ENCODE measurements around the gene KCNT1.
"Not testable (repeated sequence)": the region's sequence is repeated elsewhere in the genome, so short reads cannot be mapped to it uniquely, and the experiment has no call there.

Gene KCNT1

DNA sequence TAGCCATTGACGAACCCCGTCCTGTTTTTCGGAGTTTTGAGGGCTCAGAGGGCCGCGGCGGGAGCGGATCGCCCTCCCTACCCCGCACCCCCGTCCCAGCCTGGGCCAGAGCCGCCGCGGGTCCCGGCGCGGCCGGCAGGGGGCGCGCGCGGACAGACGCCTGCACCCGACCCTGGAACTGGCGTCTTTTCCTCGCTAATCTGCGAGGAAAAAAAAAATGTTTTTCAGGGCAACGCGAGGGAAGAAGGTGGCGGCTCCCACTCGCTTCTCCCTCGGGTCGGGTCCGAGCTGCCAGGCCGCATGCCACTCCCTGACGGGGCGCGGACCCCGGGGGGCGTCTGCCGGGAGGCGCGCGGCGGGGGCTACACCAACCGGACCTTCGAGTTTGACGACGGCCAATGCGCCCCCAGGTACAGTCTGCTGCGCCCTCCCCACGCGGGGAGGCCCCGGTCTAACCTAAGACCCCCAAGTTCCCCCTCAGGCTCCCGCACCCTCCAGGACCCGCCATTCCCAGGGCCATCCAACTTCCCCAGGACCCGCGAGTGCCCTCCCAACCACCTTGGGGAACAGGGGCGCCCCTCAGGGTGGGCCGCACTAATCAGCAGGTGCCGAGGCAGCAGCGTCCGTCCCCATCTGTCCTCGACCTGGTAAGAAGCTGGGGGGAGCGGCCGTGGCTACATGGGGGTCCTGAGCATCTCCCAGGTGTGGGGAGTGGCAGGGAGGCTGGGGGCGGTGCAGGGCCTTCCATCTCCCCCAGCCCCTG lies at the start of gene KCNT1:
KCNT1 (plus strand) TSS at position 227 of the 763 bp plus-strand sequence; CDS start at position 301, 74 bp downstream.
- DNase-seq (ENCODE audit: low read depth in 2 of 2) = peak; percentile 20 to 45

DNA sequence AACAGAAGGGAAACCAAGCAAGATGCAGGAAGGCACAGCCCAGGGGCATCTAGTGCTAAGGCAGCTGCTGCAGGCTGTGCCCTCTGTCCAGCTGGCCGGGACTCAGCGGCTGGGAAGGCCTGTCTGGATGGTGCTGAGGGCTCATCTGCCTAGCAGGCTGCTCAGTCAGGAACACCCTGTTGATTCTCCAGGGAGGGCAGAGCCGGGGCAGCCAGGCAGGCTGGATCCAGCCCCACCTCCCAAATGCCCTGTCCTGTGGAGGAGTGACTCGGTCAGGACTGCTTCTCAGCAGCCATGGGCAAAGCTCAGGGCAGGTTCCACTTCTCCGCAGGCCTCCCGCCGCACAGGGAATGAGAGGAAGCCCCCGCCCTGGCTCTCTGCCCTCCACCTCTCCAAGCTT lies 46.7 kb upstream of the KCNT1 start:
- DNase-seq (ENCODE audit: low read depth in 2 of 2) = no peak

DNA sequence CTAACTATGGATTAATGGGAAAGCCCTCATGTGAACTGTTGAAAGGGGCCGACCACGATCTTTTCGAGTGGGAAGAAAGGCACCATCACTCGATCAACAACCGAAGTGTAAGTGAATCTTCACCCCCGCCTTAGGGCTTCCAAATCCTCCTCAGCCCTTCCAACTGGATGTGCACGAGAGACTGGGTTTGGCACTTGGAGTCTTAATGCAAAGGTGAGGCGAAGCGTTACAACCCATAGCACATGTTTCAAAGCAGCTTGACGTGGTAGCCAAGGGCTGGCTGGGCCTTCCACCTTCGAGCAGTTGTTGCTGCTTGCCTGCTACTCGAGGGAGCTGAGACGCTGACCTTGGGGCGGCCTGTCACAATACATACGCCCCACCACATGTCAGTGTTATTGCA lies 44.6 kb upstream of the KCNT1 start:
- DNase-seq (ENCODE audit: low read depth in 2 of 2) = no peak

DNA sequence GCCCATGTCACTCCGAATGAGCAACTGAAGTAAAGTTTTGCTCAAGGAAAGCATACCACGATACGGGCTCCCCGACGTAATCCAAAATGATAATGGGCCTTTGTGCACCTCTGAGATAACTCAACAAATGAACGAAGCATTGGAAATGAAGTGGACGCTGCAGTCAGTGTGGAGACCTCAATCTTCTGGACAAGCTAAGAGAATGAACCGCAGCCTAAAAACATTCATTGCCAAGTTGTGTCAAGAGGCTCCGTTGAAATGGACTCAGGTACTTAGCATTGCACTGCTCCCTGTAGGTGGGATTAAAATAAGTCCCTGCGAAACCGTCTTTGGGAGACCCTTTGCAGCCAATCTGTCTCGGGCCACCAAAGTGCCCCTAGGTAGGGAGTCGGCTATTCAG lies 42.7 kb upstream of the KCNT1 start:
- no peak for DNase-seq (ENCODE audit: low read depth in 2 of 2)

DNA sequence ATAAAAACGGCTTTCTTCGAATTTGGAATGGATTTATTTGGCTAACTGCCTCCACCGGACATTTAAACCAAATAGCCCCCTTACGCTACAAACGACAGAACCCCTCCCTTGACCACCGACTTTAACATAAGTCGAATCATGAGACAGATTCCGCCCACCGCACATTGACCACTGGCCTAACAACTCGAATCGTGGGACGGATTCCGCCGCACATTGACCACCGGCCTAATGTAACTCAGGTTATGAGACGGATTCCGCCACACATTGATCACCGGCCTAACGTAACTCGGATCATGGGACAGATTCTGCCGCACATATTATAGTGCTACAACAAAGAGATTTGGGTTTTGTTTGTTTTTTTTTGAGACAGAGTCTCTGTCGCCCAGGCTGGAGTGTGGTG lies 41.6 kb upstream of the KCNT1 start:
- no peak for DNase-seq (ENCODE audit: low read depth in 2 of 2)

DNA sequence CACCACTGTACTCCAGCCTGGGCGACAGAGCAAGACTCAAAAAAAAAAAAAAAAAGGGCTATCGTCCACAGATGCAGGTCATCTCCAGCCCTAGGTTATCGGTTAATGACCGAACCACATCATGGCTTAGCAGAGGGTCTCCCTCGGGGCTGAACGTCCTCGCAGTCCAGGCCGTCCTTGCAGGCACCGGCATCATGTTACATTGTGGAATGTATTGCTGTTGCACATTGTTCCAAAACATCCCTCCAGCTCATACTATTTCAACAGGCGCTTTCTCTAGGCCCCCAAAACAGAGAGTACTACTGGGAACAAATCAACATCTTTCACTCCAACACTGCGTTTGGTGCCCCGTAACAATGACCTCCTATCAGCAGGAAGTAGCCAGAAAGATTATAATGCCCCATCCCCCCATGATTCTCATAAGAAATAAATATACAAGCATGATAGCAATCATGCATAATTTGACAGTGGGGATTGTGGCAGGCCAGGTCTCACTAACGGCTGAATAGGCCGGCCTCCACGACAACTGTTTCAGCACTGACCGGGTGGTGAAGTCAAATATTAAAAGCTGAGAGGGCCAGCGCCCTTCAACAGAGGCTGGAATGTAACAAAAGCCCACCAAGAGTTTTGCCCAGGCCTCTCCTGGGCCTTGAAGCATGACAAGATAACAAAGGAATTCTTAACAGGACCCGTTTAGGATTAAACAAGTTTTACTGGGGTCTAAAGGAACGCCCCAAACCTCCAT lies 40.0 kb upstream of the KCNT1 start:
- DNase-seq (ENCODE audit: low read depth in 2 of 2) = no peak

DNA sequence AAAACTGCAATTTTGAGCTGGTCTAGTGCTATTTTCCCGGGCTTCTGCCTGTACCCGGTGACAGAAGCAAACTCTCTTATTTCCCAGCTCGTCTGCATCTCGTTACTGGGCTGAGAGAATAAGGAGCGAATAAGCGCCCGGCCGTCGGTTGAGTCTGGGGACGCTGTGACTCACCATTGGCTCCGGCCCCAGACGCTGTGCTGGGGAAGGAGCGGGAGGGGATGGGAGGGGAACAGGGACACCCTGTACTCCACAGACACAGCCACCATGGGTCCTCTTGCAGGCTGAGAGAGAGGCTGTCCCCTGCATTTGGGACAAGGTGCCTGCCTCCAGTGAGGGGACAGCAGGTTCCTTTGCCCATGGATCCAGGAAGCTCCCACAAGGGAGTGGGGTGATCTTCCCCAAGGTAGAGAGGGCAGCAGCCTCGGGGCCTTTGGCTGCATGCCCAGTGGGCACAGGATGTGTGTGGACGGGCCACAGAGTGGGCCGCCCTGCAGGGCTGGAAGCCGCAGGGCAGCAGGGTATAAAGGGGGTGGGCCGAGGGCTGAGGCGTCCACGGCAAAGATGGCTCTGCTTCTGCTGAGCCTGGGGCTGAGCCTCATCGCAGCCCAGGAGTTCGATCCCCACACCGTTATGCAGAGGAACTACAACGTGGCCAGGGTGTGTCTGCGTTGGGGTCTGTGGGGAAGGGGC lies 39.1 kb upstream of the KCNT1 start, which contains the start of gene LCN9:
LCN9 (plus strand) TSS at position 552 of the 693 bp plus-strand sequence; CDS start at position 565, 13 bp downstream.
- DNase-seq (ENCODE audit: low read depth in 2 of 2) = no peak

DNA sequence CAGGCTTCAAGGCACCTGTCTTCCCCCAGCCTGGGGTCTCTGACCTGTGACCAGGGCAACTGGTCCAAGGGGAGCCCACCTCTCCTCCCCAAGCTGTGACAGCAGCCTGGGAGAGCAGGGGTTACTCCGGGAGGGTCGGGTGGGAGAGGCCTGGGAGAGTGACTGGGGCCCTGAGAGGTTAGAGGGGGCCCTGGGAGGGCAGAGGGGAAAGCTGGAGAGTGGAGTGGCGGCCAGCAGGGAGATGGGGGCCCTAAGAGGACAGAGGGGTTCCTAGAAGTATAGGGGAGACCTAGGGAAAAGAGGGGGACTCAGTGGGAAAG lies 38.6 kb upstream of the KCNT1 start:
- no peak for DNase-seq (ENCODE audit: low read depth in 2 of 2)

DNA sequence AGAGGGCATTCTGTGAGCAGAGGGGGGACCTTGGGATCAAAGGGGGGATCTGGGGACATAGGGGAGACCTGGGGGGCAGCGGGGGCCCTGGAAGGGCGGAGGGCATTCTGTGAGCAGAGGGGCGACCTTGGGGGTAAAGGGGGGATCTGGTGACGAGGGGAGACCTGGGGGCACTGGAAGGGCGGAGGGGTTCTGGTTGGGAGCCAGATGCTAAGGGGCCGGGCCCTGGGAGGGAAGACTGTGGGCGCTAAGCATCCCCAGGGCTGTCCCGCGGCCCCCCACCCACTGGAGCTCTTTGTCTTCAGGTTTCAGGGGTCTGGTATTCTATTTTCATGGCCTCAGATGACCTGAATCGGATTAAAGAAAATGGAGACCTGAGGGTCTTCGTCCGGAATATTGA lies 38.1 kb upstream of the KCNT1 start:
- DNase-seq (ENCODE audit: low read depth in 2 of 2) = no peak

DNA sequence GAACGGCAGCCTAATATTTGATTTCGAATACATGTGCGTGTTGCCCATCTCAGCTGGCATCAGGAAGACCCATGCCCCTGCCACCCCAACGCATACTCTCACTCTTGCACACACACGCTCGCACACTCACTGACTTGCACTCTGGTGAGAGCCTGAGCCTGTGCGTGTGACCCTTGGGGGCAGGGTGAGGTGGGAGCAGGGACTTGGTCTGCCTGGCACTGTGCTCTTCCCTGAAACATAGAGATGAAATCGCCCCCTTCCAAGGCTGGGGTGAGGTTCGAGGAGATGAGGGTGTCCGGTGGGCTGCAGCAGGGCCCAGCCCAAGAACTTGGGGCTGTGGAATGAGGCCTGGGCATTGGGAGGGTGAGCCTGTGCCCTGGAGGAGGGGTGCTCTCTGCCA lies 37.7 kb upstream of the KCNT1 start:
- no peak for DNase-seq (ENCODE audit: low read depth in 2 of 2)

DNA sequence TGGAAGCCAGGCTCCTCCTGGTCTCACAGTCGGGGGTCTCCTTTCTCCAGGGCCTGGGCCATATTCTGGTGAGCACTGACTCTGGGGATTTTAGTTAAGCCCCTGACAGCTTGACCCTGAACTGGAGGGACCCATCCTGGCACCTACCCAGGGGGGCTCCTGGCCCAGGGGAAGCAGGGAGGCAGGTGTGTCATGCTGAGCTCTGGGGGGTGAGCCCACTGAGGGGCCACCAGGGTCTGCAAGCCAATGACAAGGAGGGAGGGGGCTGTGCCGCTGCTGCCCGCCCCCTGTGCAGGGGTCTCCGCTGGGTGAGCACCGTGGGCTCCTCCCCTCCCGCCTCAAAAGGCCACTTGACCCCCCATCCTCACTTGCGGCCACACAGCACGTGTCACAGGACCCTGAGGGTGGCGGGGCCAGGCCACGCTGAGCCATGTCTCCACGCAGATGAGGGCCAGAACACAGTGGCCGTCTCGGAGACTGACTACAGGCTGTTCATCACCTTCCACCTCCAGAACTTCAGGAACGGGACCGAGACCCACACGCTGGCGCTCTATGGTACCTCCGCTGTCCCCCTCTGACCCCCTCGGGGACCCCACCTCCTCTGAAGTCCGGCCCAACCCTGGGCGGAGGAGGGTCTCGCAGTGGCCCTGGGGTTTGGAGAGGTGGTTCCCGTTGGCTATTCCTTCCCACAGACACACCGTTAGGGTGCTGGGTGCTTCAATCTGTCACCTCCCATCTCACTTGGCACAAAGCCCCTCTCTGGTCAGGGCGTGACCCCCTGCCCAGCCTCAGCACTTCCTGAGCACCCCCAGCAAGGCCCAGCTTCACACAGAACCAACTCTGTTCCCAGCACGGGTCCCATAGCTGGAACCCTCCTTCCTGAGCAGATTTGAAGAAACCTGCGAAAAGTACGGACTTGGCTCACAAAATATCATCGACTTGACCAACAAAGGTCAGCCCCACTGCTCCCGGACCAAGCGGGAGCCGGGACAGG lies 36.9 kb upstream of the KCNT1 start:
- DNase-seq (ENCODE audit: low read depth in 2 of 2) = no peak

DNA sequence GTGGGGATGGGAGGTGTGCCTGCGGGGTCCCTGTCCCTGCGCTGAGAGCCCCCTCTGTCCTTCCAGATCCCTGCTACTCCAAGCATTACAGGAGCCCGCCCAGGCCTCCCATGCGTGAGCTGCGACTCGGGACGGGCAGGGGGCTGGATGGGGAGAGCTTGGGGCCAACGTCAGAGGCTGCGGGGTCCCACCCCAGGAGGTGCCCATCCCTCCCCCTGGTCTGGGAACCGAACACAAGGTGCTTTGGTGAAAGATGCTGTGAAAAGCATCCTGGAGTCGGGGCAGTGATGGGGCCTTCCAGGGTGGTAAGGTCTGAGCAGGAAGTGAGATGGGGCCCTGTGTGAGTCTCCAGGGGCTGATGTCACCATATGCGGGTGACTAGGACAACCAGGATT lies 36.2 kb upstream of the KCNT1 start:
- DNase-seq (ENCODE audit: low read depth in 2 of 2) = no peak

DNA sequence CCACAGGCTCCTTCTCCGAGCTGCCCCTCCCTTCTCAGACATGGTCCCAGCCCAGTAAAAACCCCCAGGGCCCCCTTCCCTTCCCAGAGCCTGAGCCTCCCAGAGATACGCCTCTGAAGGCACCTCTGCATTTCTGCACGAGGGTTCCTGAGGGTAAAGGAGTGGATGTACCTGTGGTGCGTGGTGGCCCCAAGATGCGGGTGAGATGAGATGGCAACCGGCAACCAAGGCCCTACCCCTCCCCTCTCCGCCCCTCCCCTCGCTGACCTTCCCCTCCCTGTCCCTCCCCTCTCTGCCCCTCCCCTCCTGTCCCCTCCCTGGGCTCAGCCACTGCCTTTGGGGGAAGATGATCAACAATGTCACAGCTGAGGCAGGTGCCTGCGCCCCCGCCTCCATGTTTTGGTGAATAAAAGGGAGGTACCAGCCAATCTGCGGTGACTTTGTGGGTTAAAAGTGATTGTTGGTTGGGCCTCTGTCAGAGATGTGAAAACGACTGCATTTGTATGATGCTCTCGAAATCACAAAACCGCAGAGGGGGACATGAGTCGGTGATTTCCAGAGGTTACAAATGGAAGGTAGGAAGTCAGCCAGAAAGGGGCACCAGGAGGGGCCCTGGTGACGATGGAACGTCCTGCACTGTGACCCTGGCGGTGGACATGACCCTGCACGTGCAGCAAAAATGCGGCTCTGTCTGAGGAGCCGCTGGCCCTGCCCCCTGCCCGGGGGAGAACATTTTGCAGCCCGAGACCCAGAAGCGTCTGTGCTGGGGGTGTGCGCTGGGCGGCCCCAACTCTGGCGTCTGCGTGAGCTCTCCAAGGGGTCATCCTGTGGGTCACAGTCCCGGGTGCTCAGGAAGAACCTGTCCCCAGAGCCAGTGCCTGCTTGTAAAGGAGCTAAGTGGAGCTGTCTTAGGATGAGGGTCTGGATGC lies 35.2 kb upstream of the KCNT1 start:
- DNase-seq (ENCODE audit: low read depth in 2 of 2) = no peak

DNA sequence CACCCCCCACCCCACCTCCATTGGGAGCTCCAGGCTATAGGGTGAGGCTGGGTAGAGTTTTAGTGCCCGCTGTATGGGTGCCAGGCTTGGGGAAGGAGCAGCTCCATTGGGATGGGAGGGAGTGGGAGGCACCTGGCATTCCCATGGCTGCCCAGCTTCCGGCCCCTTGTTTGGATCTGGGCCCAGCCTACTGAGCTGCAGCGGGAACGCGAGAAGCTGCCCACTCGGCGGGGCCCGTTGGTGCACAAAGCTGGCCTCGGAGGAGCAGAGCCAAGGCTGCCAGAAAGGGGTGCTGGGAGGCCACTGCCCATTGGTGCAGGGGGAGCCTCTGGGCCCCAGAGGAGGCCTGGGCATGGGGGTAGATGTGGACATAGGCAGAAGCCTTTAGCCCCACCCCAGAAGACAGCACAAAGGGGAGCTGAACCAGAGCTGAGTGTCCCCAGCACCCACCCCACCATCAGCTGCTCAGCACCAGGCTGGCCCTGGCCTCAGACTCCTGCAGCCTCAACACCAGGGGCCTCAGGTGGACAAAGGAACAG lies 34.5 kb upstream of the KCNT1 start:
- no peak for DNase-seq (ENCODE audit: low read depth in 2 of 2)

DNA sequence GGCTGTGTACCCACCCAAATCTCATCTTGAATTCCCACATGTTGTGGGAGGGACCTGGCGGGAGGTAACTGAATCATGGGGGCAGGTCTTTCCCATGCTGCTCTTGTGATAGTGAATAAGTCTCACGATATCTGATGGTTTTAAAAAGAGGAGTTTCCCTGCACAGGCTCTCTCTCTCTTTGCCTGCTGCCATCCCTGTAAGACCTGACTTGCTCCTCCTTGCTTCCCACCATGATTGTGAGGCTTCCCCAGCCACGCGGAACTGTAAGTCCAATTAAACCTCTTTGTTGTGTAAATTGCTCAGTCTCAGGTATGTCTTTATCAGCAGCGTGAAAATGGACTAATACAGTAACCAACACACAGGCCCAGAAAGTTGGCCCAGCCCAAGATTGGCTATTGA lies 33.0 kb upstream of the KCNT1 start:
- not testable (repeated sequence) for DNase-seq (ENCODE audit: low read depth in 2 of 2)

DNA sequence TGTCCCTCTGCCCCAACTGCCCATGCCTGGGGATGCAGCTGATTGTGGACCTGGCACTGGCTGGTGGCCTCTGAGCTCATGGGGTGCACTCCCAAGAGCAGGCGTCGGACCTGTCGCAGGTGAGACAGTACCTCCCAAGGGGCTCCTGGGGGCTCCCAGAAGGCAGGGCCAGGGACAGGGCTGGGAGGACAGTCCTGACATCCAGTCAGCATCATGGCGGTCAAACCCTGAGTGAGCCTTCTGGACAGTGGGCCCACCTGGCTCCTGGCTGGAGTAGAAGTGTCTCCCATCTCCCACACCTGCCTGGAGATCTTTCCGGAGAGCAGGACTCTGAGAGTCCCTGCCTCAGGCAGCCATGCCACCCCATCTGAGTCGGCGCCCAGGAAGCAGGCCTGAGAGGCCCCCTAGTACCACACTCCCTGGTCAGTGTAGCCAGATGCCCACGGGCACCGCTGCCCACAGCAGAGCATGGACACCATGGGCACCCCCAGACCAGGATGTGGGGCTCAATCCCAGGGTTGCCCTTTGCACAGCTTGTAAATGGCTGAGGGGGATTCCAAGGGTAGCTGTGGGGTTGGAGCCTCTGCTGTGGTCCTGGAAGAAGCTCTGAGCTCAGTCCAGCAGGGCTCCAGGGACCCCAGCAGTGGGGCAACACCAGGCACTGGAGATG lies 32.2 kb upstream of the KCNT1 start:
- no peak for DNase-seq (ENCODE audit: low read depth in 2 of 2)

DNA sequence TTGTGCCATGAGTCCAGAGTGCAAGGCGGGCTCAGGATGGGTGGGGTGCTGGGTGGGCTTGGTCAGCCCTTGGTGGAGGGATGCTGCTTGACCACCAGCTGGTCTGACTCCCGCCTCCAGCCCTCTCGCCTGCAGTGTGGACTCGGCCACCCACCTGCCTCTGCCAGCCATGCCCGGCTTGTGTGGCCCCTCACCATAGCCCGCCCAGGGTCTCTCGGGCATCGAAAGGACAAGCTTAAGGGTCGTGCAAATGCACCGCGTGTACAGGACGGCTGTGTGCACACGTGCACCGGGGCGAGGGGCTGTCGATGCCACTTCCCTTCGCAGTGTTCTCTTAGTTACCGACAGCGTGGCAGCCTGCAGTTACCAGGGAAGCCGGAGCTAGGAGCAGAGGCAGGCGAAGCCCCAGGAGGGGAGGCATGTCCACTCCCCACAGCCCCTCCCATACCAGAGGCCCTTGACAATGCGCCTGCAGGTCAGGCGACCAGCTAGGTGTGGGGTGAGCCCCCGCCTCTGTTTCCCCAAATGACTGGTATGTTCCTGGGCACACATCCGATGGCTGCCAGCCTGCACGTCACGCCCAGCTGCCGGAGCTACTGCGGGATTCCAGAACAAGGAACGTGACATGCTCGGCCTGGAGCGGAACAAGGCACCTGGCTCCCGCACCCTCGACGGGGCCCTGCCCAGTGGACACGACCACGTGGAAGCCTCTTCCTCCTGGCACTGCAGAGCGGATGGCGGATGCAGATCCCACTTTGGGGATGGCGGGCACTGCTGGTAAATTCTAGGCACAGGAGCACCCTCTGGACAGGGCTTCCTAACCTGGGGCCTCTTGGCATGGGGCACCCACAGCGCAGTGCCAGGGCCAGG lies 31.0 kb upstream of the KCNT1 start:
- DNase-seq (ENCODE audit: low read depth in 2 of 2) = no peak

DNA sequence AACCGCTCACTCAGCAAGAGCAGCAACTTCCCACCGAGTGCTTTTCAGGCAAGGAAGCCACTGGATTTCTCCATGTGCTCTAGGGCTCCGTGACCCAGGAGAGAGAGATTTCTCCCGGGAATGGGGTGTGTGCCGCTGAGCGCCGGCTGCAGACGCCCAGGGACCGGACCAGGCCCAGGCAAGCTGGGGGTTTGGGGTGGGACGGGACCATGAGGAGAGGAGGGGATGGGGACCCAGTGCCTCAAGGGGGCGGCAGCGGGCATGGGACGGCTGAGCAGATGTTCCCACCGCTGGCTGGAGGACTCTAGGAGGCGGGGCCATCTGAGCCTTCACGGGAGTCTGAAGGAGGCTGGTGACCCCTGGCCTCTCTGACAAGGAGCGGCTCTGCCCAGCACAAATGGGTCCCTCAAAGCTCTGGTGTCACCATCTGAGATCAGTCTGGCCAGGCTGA lies 30.4 kb upstream of the KCNT1 start:
- no peak for DNase-seq (ENCODE audit: low read depth in 2 of 2)

DNA sequence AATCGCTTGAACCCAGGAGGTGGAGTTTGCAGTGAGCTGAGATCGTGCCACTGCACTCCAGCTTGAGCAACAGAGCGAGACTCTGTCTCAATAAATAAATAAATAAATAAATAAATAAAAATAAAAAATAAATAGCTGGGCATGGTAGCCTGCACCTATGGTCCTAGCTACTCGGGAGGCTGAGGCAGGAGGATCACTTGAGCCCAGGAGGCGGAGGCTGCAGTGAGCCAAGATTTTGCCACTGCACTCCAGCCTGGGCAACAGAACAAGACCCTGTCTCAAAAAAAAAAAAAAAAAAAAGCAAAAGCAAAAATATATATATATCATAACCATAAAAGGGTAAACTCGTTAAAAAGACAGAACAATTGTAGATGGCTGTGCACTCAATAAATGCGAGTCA lies 29.2 kb upstream of the KCNT1 start:
- not testable (repeated sequence) for DNase-seq (ENCODE audit: low read depth in 2 of 2)
